Body of pancreas (tissue), 4 donors: Measurements from ENCODE around the gene JPH3. TPM values are rescaled to one million over a fixed set of nuclear protein-coding genes. Genes with fewer than 3 reads are reported as not detected.

Source experiments
- ATAC-seq: fragments of 150-250 bp; one replicate; pipeline ENCODE4 v1.9.1; 2016
- DNase-seq, 4 donors: peaks; one replicate each; pipeline ENCODE4 v3.0.0-alpha.2; 2019
- H3K27ac ChIP-seq, 4 donors: fragments of 200-600 bp; sonication (generic); 1 replicate in 3 of 4; 2 replicates in 1 of 4; pipeline versions ENCODE4 v1.5.1 to v1.6.1; 2016 to 2019; ENCODE audit warnings: mild to moderate bottlenecking in 1 of 4, mixed read lengths in 1 of 4, moderate library complexity in 1 of 4
- H3K27me3 ChIP-seq, 2 donors: fragments of 200-600 bp; sonication (generic); one replicate each; pipeline ENCODE4 v1.6.0; 2016; ENCODE audit warnings: mild to moderate bottlenecking in 1 of 2
- H3K36me3 ChIP-seq, 2 donors: fragments of 200-600 bp; sonication (generic); replicated peaks in 1 of 2; 2 replicates each; pipeline ENCODE4 v1.5.1; 2016; ENCODE audit warnings: low read depth in 2 of 2; ENCODE audit not compliant: insufficient read depth in 1 of 2
- H3K4me1 ChIP-seq: fragments of 200-600 bp; sonication (generic); one replicate; pipeline ENCODE4 v1.6.0; 2016
- H3K4me3 ChIP-seq, 2 donors: fragments of 200-600 bp; sonication (generic); 1 replicate in 1 of 2; 2 replicates in 1 of 2; pipeline ENCODE4 v1.5.1; 2016 to 2019
- H3K9me3 ChIP-seq, 3 donors: fragments of 200-600 bp; sonication (generic); 1 replicate in 2 of 3; 2 replicates in 1 of 3; pipeline ENCODE4 v1.5.1; 2016
- CTCF ChIP-seq, 7 experiments: fragments of 450-650 bp in 4 of 7; fragments of 200-600 bp in 3 of 7; sonication (generic) in 3 of 7; IDR thresholded peaks; one replicate each; pipeline ENCODE4 v1.5.1; 2016 to 2019; ENCODE audit warnings: antibody characterized with exemption in 7 of 7
- POLR2A ChIP-seq, 3 donors: fragments of 450-650 bp; IDR thresholded peaks; one replicate each; pipeline ENCODE4 v1.6.1; 2016; ENCODE audit warnings: antibody characterized with exemption in 3 of 3, mild to moderate bottlenecking in 2 of 3
- WGBS, 2 donors: methylation state at CpG; one replicate each; pipeline ENCODE4 v1.1.5; 2017; 5-methylcytosine and 5-hydroxymethylcytosine counted together
- intact Hi-C: fragments of 100-400 bp; cut with DNase I; formaldehyde crosslinking; loops from one replicate; pipeline ENCODE4 v1.15.1; 2023
- total RNA-seq, 2 donors: library from RNA; depleted of rRNA; stranded (reverse); fragments of >200 nt; gene quantifications; one replicate each; pipeline ENCODE4 v1.1.0, GENCODE V29; 2016

The JPH3 gene
- total RNA-seq, 2 donors from 2014 or later: not detected

DNA sequence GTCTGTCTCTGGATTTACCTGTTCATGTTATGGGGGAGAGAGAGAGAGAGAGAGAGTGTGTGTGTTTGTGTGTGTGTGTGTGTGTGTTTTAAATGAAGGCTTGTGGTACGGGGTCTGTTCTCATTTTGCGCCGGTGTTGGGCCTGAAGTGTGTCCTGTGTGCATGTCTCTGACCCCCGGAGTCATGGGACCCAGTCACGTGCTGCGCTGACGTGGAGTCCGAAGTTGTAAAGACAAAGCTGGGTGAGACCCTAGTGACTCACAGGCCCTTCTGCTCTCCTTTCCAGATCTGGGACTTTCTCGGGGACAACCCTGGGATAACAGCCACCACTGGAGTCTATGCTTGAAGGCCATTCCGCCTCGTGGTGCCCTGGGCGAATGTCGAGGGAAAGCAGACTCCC, 35.0 kb downstream of the JPH3 start:
- intact Hi-C loops: no loop called here

GRCh38 chr16:87638736-87639135, 36.4 kb downstream of the JPH3 start:
- DNase-seq: no peak
- no peaks in the 10 kb centered on the region for H3K27me3 ChIP-seq
- no peak for TF ChIP-seq CTCF (IDR thresholded peaks at IDR 0.05)
- TF ChIP-seq POLR2A (IDR thresholded peaks at IDR 0.05): no peak
- WGBS, 2 donors: 65 to 77% methylated on average over 6 to 10 of the region's 10 CpGs
- H3K27ac ChIP-seq: no peak overlapping the region
- no peak overlapping the region for H3K4me3 ChIP-seq
- intact Hi-C loops: no loop called here
- H3K36me3 ChIP-seq: no peaks in the 10 kb centered on the region
- ATAC-seq: no peak
- H3K9me3 ChIP-seq: no peaks in the 10 kb centered on the region
- peaks cover 15% of the 10 kb centered on the region for H3K4me1 ChIP-seq

More for the DNA sequence above, 35.0 kb downstream of the JPH3 start:
- TF ChIP-seq CTCF (IDR thresholded peaks at IDR 0.05) (no peak), POLR2A (IDR thresholded peaks at IDR 0.05) (no peak)
- Histone ChIP-seq H3K4me1 (peaks cover 15% of the 10 kb centered on the region), H3K4me3 (no peak overlapping the region), H3K27ac (no peak overlapping the region), H3K9me3 (no peaks in the 10 kb centered on the region), H3K36me3 (no peaks in the 10 kb centered on the region), H3K27me3 (no peaks in the 10 kb centered on the region)
- 65 to 77% methylated on average over 4 to 13 of the region's 13 CpGs for WGBS, 2 donors
- no peak for ATAC-seq
- DNase-seq: no peak

GRCh38 chr16:87641721-87642120, 39.4 kb downstream of the JPH3 start:
- intact Hi-C loops: no loop called here
- ATAC-seq (no peak), DNase-seq (no peak)
- H3K27ac ChIP-seq: no peak overlapping the region
- WGBS, 2 donors: 53 to 63% methylated on average over 5 to 11 of the region's 11 CpGs
- no peak for TF ChIP-seq POLR2A (IDR thresholded peaks at IDR 0.05)
- no peak for TF ChIP-seq CTCF (IDR thresholded peaks at IDR 0.05)
- no peaks in the 10 kb centered on the region for H3K4me1 ChIP-seq
- no peak overlapping the region for H3K4me3 ChIP-seq
- no peaks in the 10 kb centered on the region for H3K27me3 ChIP-seq
- no peaks in the 10 kb centered on the region for H3K9me3 ChIP-seq
- H3K36me3 ChIP-seq: no peaks in the 10 kb centered on the region

- Histone ChIP-seq H3K27me3 (no peaks in the 10 kb centered on the region), H3K9me3 (no peaks in the 10 kb centered on the region), H3K4me1 (no peaks in the 10 kb centered on the region), H3K4me3 (no peak overlapping the region), H3K36me3 (no peaks in the 10 kb centered on the region), H3K27ac (no peak overlapping the region)
- no peak for TF ChIP-seq POLR2A (IDR thresholded peaks at IDR 0.05)
- TF ChIP-seq CTCF (IDR thresholded peaks at IDR 0.05): no peak
- 74 to 77% methylated on average over 19 of the region's 19 CpGs for WGBS, 2 donors
- DNase-seq: no peak
- intact Hi-C loops: no loop called here
- ATAC-seq: no peak
These were observed 40.2 kb downstream of the JPH3 start for GRCh38 chr16:87642491-87642890.

DNA sequence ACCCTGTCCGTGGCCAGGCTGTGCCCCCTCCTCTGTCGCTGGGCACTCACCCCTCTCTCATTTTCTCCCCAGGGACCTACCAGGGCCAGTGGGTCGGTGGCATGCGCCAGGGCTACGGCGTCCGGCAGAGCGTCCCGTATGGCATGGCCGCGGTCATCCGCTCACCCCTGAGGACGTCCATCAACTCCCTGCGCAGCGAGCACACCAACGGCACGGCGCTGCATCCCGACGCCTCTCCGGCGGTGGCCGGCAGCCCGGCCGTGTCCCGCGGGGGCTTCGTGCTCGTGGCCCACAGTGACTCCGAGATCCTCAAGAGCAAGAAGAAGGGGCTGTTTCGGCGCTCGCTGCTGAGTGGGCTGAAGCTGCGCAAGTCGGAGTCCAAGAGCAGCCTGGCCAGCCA, 41.9 kb downstream of the JPH3 start:
- no peak for ATAC-seq
- no peak for TF ChIP-seq POLR2A (IDR thresholded peaks at IDR 0.05)
- TF ChIP-seq CTCF (IDR thresholded peaks at IDR 0.05): no peak
- Histone ChIP-seq H3K4me1 (no peaks in the 10 kb centered on the region), H3K27ac (no peak overlapping the region), H3K4me3 (no peak overlapping the region), H3K36me3 (no peaks in the 10 kb centered on the region), H3K9me3 (no peaks in the 10 kb centered on the region), H3K27me3 (no peaks in the 10 kb centered on the region)
- intact Hi-C loops: no loop called here
- DNase-seq: no peak
- 89 to 91% methylated on average over 26 to 35 of the region's 35 CpGs for WGBS, 2 donors
